K562 (cell line): ENCODE data around the gene GPRIN1. TPM values are rescaled to one million over a fixed set of nuclear protein-coding genes. Genes with fewer than 3 reads are reported as not detected.
A peak's percentile ranks its signal among the peaks of the same experiment; 100 is the strongest.

ENCODE experiments used
- ATAC-seq: fragments of 200-7000 bp; cut with Tn5 transposase; 3 replicates; pipeline ENCODE4 v1.9.1; 2020; ENCODE audit warnings: moderate library complexity
- BruUV-seq: library from RNA; stranded (reverse); fragments of 400-500 nt; replicated peaks from 2 replicates; lab custom pipeline; 2021; lab: Mats Ljungman, UMichigan
- CTCF ChIA-PET: fragments of 300-600 bp; formaldehyde crosslinking; extraction: SDS; loops from one replicate; lab custom pipeline; 2021; ENCODE audit warnings: low intra/inter-chr PET ratio; lab: Yijun Ruan, JAX
- POLR2A ChIA-PET: fragments of 300-600, 350-650 bp; sonication (Branson Sonifier 250); formaldehyde crosslinking; extraction: SDS; loops from one replicate; lab custom pipeline; 2021; ENCODE audit warnings: antibody characterized with exemption, inconsistent platforms; lab: Yijun Ruan, JAX
- DNase-seq, 4 experiments: peaks; one replicate each; pipeline versions ENCODE4 v3.0.0 to v3.0.0-alpha.2; 2011 to 2018; ENCODE audit warnings: low spot score in 3 of 4, mixed read lengths in 3 of 4; ENCODE audit errors: extremely low read depth in 1 of 4
- FAIRE-seq: peaks from 2 replicates; lab custom pipeline; 2011; peaks lifted over from hg19 to GRCh38; lab: Jason Lieb, UNC
- H2AFZ ChIP-seq: 2 replicates; pipeline ENCODE4 v1.6.0; 2011; ENCODE audit warnings: low read depth, low read length, control low read depth, inconsistent platforms
- H3K27ac ChIP-seq: fragments of 200-600 bp; 3 replicates; pipeline ENCODE4 v1.8.0; 2011; ENCODE audit warnings: low read depth, mild to moderate bottlenecking, control low read depth, inconsistent platforms, low read length, moderate library complexity, mixed read lengths; ENCODE audit errors: extremely low read depth
- H3K27me3 ChIP-seq, 2 experiments: fragments of 300-600 bp in 1 of 2; 2 replicates in 1 of 2; 3 replicates in 1 of 2; pipeline versions ENCODE4 v1.6.0 to v1.8.0; 2011; ENCODE audit warnings: inconsistent platforms in 2 of 2, low read length in 2 of 2, mild to moderate bottlenecking in 1 of 2, mixed read lengths in 1 of 2, moderate library complexity in 1 of 2; ENCODE audit not compliant: control insufficient read depth in 2 of 2, insufficient read depth in 2 of 2
- H3K36me3 ChIP-seq: fragments of 300-600 bp; 3 replicates; pipeline ENCODE4 v1.8.0; 2011; ENCODE audit warnings: mild to moderate bottlenecking, low read length, inconsistent platforms; ENCODE audit not compliant: control insufficient read depth, insufficient read depth
- H3K4me1 ChIP-seq, 2 experiments: fragments of 200-600 bp in 1 of 2; replicated peaks in 1 of 2; 2 replicates in 1 of 2; 3 replicates in 1 of 2; pipeline versions ENCODE4 v1.5.1 to v1.8.0; 2011; ENCODE audit warnings: inconsistent platforms in 2 of 2, low read length in 2 of 2, mild to moderate bottlenecking in 1 of 2, mixed read lengths in 1 of 2, moderate library complexity in 1 of 2; ENCODE audit not compliant: control insufficient read depth in 2 of 2, insufficient read depth in 2 of 2
- H3K4me2 ChIP-seq: 2 replicates; pipeline ENCODE4 v1.6.1; 2011; ENCODE audit warnings: low read length, control low read depth, inconsistent platforms, mixed read lengths; ENCODE audit not compliant: insufficient read depth
- H3K4me3 ChIP-seq: fragments of 200-600 bp; sonication (generic), shearing (Covaris generic); 2 replicates; pipeline ENCODE4 v1.5.1; 2016; ENCODE audit warnings: control low read depth, inconsistent platforms
- H3K79me2 ChIP-seq: fragments of 200-600 bp; 3 replicates; pipeline ENCODE4 v1.8.0; 2011; ENCODE audit warnings: low read length, inconsistent platforms; ENCODE audit not compliant: control insufficient read depth, insufficient read depth
- H3K9ac ChIP-seq, 2 experiments: 2 replicates each; pipeline versions ENCODE4 v1.6.0 to v1.6.1; 2011; ENCODE audit warnings: low read depth in 2 of 2, low read length in 2 of 2, control low read depth in 1 of 2, inconsistent platforms in 1 of 2, mild to moderate bottlenecking in 1 of 2, mixed read lengths in 1 of 2; ENCODE audit not compliant: insufficient read depth in 1 of 2
- H3K9me1 ChIP-seq: one replicate; pipeline ENCODE4 v1.6.0; 2011; ENCODE audit warnings: inconsistent platforms, mild to moderate bottlenecking, low read length, moderate library complexity; ENCODE audit not compliant: control insufficient read depth, insufficient read depth
- H3K9me3 ChIP-seq: replicated peaks from 2 replicates; pipeline ENCODE4 v1.5.1; 2011; ENCODE audit warnings: low read depth, low read length, inconsistent platforms; ENCODE audit not compliant: control insufficient read depth, insufficient read depth
- H4K20me1 ChIP-seq: replicated peaks from 2 replicates; pipeline ENCODE4 v1.6.1; 2011; ENCODE audit warnings: low read length, inconsistent platforms, mixed read lengths; ENCODE audit not compliant: control insufficient read depth, insufficient read depth
- AFF1 ChIP-seq, 2 experiments: fragments of 450-650 bp; IDR thresholded peaks; 2 replicates each; pipeline ENCODE4 v1.6.1; 2018; ENCODE audit warnings: mild to moderate bottlenecking in 2 of 2, low read depth in 1 of 2; ENCODE audit not compliant: partially characterized antibody in 2 of 2
- ATF1 ChIP-seq, 2 experiments: fragments of 450-650 bp in 1 of 2; IDR thresholded peaks; 2 replicates each; pipeline ENCODE4 v1.6.1; 2016; ENCODE audit warnings: missing compliant biosample characterization in 1 of 2, missing genetic modification characterization in 1 of 2
- ATF3 ChIP-seq, 2 experiments: fragments of 450-650 bp in 1 of 2; sonication (generic) in 1 of 2; formaldehyde crosslinking in 1 of 2; IDR thresholded peaks in 1 of 2; conservative IDR thresholded peaks in 1 of 2; 2 replicates each; pipeline versions ENCODE4 v1.6.1 to v1.8.1; 2016 to 2023; ENCODE audit warnings: mild to moderate bottlenecking in 2 of 2, moderate library complexity in 2 of 2, inconsistent platforms in 1 of 2, missing genetic modification reagents in 1 of 2
- EGR1 ChIP-seq: fragments of 450-650 bp; conservative IDR thresholded peaks from 2 replicates; pipeline ENCODE4 v1.6.1; 2017; ENCODE audit warnings: mild to moderate bottlenecking
- ELF4 ChIP-seq: fragments of 450-650 bp; formaldehyde crosslinking; IDR thresholded peaks from 2 replicates; pipeline ENCODE4 v1.4.0; 2022; ENCODE audit warnings: missing genetic modification characterization
- GABPA ChIP-seq: fragments of 200-800 bp; sonication (Bioruptor generic); conservative IDR thresholded peaks from 2 replicates; pipeline ENCODE4 v1.6.1; 2016; ENCODE audit warnings: low read depth, missing genetic modification characterization, missing compliant biosample characterization
- KDM1A ChIP-seq, 2 experiments: fragments of 450-650 bp; IDR thresholded peaks; 2 replicates each; pipeline ENCODE4 v1.6.1; 2016; ENCODE audit warnings: mild to moderate bottlenecking in 2 of 2
- RCOR1 ChIP-seq, 2 experiments: IDR thresholded peaks; 2 replicates each; pipeline ENCODE4 v1.6.1; 2012; ENCODE audit warnings: low read depth in 2 of 2, low read length in 2 of 2, borderline replicate concordance in 1 of 2, improper control_type of control experiment in 1 of 2
- TAF7 ChIP-seq: fragments of 450-650 bp; IDR thresholded peaks from 2 replicates; pipeline ENCODE4 v1.6.1; 2016; ENCODE audit warnings: missing genetic modification characterization, missing compliant biosample characterization
- ZNF274 ChIP-seq: IDR thresholded peaks from 2 replicates; pipeline ENCODE4 v1.6.1; 2011; ENCODE audit warnings: low read depth, mild to moderate bottlenecking, low read length, moderate library complexity, borderline replicate concordance
- WGBS: fragments of 100-300 bp; shearing (Covaris generic); methylation state at CpG from one replicate; pipeline ENCODE4 v1.1.6; 2016; ENCODE audit warnings: low coverage, mixed read lengths; ENCODE audit not compliant: insufficient coverage; ENCODE audit errors: missing lambda C conversion rate; 5-methylcytosine and 5-hydroxymethylcytosine counted together
- in situ Hi-C: fragments of 300-500 bp; cut with MboI; formaldehyde crosslinking; loops from 4 replicates; pipeline ENCODE4 v1.15.0; 2018; ENCODE audit warnings: inconsistent platforms, mixed read lengths
- intact Hi-C: fragments of 100-400 bp; cut with micrococcal nuclease; formaldehyde crosslinking; loops from 2 replicates; pipeline ENCODE4 v1.14.2; 2022
- polyA plus RNA-seq, 8 experiments: library from polyadenylated mRNA; depleted of rRNA in 4 of 8; stranded (reverse) in 5 of 8; unstranded in 3 of 8; fragments of >200 nt; fragmentation: Nextera tagmentation in 2 of 8; fragmentation: Illumina TruSeq in 1 of 8; extraction: Ambion mirVana in 2 of 8; extraction: Trizol in 1 of 8; gene quantifications; 2 replicates each; pipeline versions ENCODE4 v1.2.1 to v1.2.3, GENCODE V29; 2011 to 2014; ENCODE audit warnings: inconsistent platforms in 1 of 8, missing spikeins in 1 of 8
- total RNA-seq, 7 experiments: library from RNA; depleted of rRNA in 6 of 7; stranded (reverse); fragments of >200 nt in 6 of 7; fragmentation: Illumina TruSeq in 2 of 7; extraction: Trizol in 2 of 7; gene quantifications; 2 replicates each; pipeline versions ENCODE4 v1.2.1 to v1.2.3, GENCODE V29; 2011 to 2021; ENCODE audit warnings: low replicate concordance in 1 of 7

The GPRIN1 gene
- total and polyA plus RNA-seq, 9 of the 15 experiments (the other 6 are each of a cell fraction or from before 2014, with no cell fraction given) = 0.15 to 11.6 (median 4.4) TPM

DNA sequence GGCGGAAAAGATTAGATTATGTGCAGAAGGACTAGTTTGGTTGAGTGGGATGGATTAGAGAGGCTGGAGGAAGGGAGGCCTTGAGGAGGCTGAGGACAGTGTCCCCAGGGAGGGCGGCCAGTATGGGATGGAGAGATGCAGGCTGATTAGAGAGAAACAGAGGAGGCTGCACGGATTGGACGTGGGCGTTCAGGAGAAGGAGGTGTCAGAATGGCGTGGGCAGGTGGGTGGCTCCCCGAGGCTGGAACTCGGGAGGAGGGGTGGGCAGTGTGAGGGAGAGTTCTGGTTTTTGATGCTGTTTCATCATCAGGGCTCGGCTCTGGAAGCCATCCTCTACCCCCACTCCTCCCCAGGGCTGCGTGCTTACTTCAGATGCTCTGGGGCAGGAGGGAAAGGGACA, 47.8 kb downstream of the GPRIN1 start:
- Histone ChIP-seq H3K9ac (no peak overlapping the region), H3K27me3 (peaks cover 9 to 39% of the 10 kb centered on the region in 2 experiments; a peak in 4 of 5 replicates), H3K36me3 (no peaks in the 10 kb centered on the region), H2AFZ (no peak overlapping the region), H3K9me1 (no peaks in the 10 kb centered on the region), H3K4me3 (no peak overlapping the region), H3K27ac (no peak overlapping the region), H4K20me1 (0 out of 2 replicates have a peak, but pooled peaks cover 9% of the 10 kb centered on the region), H3K4me1 (peaks cover 0 to 8% of the 10 kb centered on the region in 2 experiments; a peak in 3 of 5 replicates), H3K79me2 (no peaks in the 10 kb centered on the region), H3K9me3 (no peaks in the 10 kb centered on the region), H3K4me2 (no peak overlapping the region)
- intact Hi-C loops (no loop called here), in situ Hi-C loops (no loop called here)
- BruUV-seq = no TSS peak
- CTCF ChIA-PET = no interaction called here
- POLR2A ChIA-PET = interaction anchor here (2.0 kb wide), 1 partner anchor 25 kb away, joined by 4 read pairs; the partner anchor contains the start of gene RNF44
- peak; percentile 26 for ATAC-seq
- 7% methylated on average over 3 of the region's 10 CpGs for WGBS
- TF ChIP-seq KDM1A (IDR thresholded peaks at IDR 0.05) (peak in 1 of 2 experiments; percentile 13; a peak in 2 of 4 replicates), EGR1 (peak; percentile 92), RCOR1 (IDR thresholded peaks at IDR 0.05; ENCODE audit: borderline replicate concordance in 1 of 2, low read depth in 2 of 2, low read length in 2 of 2) (peak in 1 of 2 experiments; percentile 27; a peak in 1 of 4 replicates), GABPA (no peak), AFF1 (IDR thresholded peaks at IDR 0.05; ENCODE audit: low read depth in 1 of 2, partially characterized antibody in 2 of 2) (no peak), ATF3 (IDR thresholded peaks at IDR 0.05) (peak; percentile 37; the same call in 1 of the 2 replicates), ATF3 (CRISPR knock-in tag; conservative IDR thresholded peaks at IDR 0.05) (no peak), TAF7 (tag) (no peak), ZNF274 (no peak), ATF1 (CRISPR knock-in tag; IDR thresholded peaks at IDR 0.05) (no peak), ATF1 (tag; IDR thresholded peaks at IDR 0.05) (no peak), ELF4 (CRISPR knock-in tag) (no peak)
- FAIRE-seq = no peak
- DNase-seq = peak in 3 of 4 experiments; percentile 32 to 48 (median 44)
